GM19351 (cell line): ENCODE results near the gene ALPP.

Source experiments
- ATAC-seq: cut with Tn5 transposase; IDR thresholded peaks from one replicate; pipeline ENCODE4 v1.9.1; 2021; ENCODE audit warnings: mild to moderate bottlenecking, moderate library complexity; ENCODE audit not compliant: unreplicated experiment

ALPP gene

DNA sequence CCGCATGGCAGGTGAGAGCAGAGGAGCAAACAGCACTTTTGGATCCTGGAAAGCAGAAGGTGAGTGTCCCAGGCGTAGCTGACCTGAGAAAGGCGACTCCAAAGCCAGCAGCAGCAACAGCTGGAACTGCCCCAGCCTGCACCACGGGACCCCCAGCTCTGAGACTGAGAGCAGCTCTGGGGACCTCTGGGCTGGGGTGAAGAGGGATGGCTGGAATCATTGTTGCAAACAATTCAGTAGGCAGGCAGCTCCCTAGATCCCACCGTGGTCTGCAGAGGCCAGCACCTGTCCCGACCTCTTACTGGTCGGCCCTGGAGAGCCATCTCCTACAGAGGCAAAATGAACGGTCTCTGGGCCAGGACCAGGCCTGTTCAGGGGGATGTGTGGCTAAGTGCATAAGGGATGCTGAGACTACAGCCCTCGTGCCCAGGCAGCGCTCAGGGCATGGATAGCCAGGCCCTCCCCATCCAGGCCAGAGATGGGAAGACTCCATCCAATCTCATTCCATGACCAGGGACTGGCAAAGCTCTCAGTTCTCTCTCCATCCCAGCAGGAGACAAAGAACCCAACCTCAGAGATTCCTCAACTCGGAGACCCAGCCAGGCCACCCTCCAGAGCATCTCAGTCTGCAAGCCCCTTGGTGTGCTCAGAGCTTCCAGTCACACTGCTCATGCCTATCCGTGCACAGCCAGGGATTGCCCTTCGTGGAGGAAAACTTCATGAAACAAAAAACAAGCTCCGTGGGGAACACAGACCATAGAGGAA, 38.2 kb upstream of the ALPP start:
- no peak for ATAC-seq

GRCh38 chr2:232341061-232341738, 37.4 kb upstream of the ALPP start:
- no peak for ATAC-seq

- no peak for ATAC-seq
These were observed 36.8 kb upstream of the ALPP start for GRCh38 chr2:232341739-232342126.

GRCh38 chr2:232342635-232343565, 35.7 kb upstream of the ALPP start:
- ATAC-seq = no peak

DNA sequence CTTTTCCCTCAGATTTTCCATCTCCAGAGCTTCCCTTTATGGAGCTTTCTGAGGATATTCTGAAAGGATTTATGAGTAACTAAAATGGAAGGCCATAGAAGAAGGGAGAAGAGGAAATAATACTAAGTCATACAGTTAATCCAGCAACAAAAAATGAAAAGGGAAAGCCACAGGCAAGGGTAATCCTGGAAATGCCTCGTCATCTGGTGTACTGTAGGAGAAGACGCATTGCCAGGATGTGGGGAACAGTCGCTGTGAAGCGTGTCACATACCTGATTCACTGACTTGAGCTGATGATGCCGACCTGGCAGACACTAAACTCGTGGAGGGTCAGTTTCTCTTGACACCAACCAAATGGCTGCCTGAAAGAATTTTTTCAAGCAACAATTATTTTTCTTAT, 34.7 kb upstream of the ALPP start:
- no peak for ATAC-seq

- ATAC-seq = no peak
These were observed 33.3 kb upstream of the ALPP start for GRCh38 chr2:232345251-232345650.

DNA sequence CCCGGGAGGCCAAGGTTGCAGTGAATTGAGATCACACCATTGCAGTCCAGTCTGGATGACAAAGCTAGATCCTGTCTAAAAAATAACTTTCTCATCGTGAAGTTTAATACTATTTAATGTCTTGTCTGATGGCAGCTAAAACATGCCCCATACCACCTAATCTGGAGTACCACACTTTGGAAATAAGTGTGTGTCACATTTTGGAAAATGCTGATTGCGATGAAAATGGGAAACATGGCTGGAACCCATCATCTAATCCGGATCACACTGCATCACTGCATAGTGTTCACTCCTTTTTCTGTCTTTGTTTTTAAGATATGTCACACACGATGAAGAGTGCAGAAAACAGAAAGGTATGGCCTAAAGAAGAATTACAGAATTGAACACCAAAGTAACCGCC, 31.2 kb upstream of the ALPP start:
- ATAC-seq = no peak

DNA sequence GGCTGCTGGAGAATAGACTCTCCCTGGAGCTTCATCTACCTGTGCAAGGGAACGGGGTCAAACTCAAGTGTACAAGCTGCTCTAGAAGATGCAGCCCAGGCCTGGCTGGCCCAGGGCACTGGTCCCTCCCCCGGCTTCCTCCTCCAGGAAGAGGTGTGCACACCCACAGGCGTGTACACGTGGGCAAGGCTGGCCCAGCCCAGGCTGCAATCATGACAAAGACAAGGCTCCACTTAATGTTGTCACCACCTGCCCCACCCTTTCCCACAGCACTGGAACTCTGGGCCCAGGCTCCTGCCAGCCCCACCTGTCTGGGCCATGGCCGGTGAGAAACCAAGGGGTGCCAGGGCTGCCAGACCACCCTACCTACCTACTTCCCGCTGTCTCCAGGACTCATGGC, 29.6 kb upstream of the ALPP start:
- no peak for ATAC-seq

DNA sequence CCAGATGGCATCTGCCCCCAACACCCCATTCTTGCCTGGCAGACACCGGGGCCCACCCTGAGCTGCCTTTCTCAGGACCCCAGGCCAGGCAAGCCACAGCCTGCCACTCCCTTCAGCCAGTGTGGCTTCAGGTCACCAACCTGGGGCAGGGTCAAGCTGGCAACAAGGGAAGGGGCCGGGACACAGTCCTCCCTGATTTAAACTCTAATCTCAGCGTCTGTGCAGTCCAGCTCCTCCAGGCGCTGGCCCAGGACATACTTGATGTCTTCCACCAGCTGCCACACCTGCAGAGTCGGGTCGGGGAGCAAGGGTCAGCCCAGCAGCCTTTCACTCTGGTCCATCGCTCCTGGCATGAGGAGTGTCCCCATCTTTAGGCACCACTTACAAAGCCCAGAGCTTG, 29.0 kb upstream of the ALPP start:
- ATAC-seq = no peak

- ATAC-seq = no peak
These were observed 28.5 kb upstream of the ALPP start for GRCh38 chr2:232349946-232350635.

DNA sequence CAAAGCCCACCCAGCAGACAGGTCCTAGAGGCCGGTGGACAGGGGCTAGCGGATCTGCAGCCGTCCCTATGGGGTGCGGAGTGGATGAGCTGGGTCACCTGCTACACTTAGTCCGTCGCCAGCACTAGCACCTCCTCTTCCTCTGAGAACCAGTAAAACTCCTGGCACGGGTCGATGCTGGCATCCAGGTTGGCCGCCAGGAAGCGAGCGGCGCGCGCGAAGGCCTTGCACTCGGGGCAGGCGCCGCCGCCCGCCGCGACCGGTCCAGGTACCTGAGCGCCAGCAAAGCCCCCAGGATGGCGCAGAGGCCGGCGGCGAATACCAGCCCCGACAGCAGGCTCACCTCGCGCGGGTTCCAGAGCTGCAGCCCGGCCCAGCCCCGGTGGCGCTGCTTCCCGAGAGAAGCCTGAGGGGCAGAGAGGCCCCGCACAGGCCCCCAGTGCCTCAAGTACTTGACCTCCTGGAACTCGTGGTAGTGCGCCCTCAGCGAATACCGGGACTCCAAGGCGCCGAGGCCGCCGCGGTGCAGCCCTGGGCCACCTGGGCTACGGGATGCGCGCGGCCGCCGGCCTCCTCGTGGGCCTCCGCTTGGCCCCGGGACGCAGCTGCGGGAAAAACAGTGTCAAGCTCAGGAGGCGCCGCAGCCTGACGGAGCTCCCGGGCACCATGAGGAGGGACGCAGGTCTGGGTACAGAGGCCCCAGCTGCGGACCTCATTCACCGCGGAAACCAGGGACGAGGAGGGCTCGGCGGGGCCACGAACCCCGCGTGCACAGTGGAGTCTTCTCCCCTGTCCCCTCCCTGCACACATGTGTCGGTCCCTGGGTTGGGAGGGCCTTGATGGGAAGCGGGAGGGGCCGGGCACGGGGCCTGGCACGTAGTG, 27.5 kb upstream of the ALPP start:
- no peak for ATAC-seq

DNA sequence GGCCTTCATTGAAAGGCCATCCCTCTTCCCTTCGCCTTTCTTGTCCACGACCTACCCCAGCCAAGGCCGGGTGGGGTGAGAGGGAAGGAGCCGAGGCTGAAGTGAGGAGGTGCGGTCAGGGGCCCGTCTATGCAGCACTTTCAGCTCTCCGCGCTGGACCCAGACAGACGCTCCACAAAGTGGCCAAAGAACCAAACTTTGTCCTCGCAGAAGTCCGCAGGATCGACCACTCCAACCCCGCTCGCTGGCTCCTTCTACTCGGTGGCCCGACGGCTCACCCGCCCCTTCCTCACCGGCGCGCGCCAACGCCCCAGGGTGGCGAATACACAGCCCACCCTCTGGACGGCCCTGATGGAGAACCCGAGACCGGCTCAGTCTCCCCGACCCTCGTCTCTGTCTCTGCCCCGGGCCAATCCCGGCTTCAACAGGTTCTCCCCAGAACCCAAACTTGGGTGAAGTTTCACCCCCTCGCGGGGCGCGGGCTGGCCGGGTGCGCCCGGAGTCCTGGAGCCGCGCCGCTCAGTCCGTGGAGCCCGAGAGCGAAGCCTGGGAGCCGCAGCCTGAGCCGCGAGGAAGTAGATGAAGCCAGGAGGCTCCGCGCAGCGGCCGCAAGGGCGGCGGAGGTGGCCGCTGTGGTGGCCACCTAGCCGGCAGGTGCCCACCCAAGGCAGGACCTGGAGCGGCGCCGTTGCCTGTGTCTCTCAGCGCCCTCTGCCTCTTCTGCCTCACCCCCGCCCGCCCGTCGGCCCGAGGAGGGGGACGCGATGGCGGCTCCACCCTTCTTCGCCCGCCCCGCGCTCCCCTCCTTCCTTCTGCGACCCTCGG, 26.7 kb upstream of the ALPP start:
- no peak for ATAC-seq

DNA sequence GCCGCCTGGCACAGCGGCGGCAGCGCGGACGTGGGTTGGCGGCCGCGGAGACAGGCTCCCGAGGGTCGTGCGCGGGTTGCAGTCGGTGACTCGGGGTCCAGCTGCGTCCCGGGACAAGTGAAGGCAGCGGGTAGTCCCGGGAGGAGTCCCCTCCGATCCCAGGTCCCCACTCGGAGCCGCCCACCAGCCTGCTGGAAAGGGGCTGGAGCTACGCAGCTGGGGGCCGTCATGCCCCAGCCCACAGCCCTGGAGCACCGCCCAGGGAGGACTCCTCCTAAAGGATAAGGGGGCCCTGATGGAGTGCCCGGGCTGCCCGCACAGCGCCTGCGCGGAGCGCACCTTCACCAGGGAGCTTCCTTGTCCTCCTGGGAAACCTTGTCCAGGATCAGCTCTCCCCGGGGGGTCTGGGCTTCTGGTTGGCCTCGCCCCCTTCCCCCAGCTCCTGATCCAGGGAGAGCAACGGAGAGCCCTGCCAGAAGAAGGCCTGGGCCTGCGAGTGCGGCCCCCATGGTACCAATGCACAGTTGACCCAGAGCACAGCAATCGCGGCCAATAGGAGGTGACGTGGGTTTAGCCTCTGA, 25.9 kb upstream of the ALPP start:
- no peak for ATAC-seq

GRCh38 chr2:232353096-232353495, 25.5 kb upstream of the ALPP start:
- ATAC-seq = no peak

DNA sequence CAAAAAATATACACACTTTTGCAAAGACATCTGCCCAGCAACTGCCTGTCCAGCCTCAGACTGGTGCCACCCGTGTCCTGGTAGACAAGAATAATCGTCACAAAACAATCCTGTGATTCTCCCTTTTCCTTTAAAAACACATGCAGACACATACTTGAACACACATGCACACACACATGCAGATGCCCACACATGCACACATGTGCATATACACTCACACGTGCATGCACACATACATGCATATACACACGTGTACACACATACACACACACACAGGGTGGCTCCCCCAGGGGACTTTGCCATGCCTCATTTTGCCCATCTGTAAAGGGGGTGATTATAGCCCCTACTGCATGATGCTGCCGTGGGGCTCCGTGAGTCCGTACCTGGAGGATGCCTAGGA, 24.9 kb upstream of the ALPP start:
- ATAC-seq = no peak

- ATAC-seq = no peak
These were observed 24.5 kb upstream of the ALPP start for GRCh38 chr2:232354069-232354468.

- no peak for ATAC-seq
These were observed 16.9 kb upstream of the ALPP start for GRCh38 chr2:232361646-232362045.

GRCh38 chr2:232362174-232362900, 16.2 kb upstream of the ALPP start:
- no peak for ATAC-seq
